Heart left ventricle (tissue), 13 donors: Measurements from ENCODE around the gene TRAF3.

Experiments used
- POLR2A ChIP-seq, 2 donors: fragments of 450-650 bp; IDR thresholded peaks; one replicate each; pipeline ENCODE4 v1.6.1; 2017; ENCODE audit warnings: antibody characterized with exemption in 2 of 2, mild to moderate bottlenecking in 2 of 2, moderate library complexity in 2 of 2
- TF ChIP-seq, protein P1 (sequence below), 12 donors: fragments of 200-600 bp; sonication (generic) in 4 of 12; IDR thresholded peaks; one replicate each; pipeline versions ENCODE4 v1.5.0 to v1.8.0; 2018 to 2022; ENCODE audit warnings: antibody characterized with exemption in 12 of 12, mild to moderate bottlenecking in 5 of 12
- donor health status: ischemic (EF 13 %, LVEDD 7.1; RV severe dilation, severe dysfunction).
- donor health status: DM: no; HTN: yes; CAD: no.
- donor health status: DM: no; HTN: no; CAD: no.
- donor health status: ischemic (EF 25% LVEDD 6.9; RV normal size, moderate dysfunction).
- donor health status: ischemic (EF 25% LVEDD 5.7; RV mildly dilated, moderate dysfunction).
- donor health status: ischemic (EF 35%, LVEDD 5.7; RV mildly dilated, moderate dysfunction).
- donor health status: nonischemic (EF 11% LVEDD 7.7; RV severe dilation, severe dysfunction).
- donor health status: DM: yes; HTN: yes; CAD: no.
- donor health status: PGD.
- donor health status: ischemic (EF 29% LVEDD 5.4; RV normal size, mild dysfunction).
- donor health status: nonischemic (EF 23%, LVEDD 6.1; RV moderate dilation, normal function).

GRCh38 chr14:102811254-102811963 lies 34.2 kb downstream of the TRAF3 start:
- TF ChIP-seq, protein P1, sequence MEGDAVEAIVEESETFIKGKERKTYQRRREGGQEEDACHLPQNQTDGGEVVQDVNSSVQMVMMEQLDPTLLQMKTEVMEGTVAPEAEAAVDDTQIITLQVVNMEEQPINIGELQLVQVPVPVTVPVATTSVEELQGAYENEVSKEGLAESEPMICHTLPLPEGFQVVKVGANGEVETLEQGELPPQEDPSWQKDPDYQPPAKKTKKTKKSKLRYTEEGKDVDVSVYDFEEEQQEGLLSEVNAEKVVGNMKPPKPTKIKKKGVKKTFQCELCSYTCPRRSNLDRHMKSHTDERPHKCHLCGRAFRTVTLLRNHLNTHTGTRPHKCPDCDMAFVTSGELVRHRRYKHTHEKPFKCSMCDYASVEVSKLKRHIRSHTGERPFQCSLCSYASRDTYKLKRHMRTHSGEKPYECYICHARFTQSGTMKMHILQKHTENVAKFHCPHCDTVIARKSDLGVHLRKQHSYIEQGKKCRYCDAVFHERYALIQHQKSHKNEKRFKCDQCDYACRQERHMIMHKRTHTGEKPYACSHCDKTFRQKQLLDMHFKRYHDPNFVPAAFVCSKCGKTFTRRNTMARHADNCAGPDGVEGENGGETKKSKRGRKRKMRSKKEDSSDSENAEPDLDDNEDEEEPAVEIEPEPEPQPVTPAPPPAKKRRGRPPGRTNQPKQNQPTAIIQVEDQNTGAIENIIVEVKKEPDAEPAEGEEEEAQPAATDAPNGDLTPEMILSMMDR (IDR thresholded peaks at IDR 0.05) = no peak
- TF ChIP-seq POLR2A (IDR thresholded peaks at IDR 0.05) = no peak
